ENCODE results near the gene LARP4B.

- no peak for TF ChIP-seq CTCF (IDR thresholded peaks at IDR 0.05; ENCODE audit: low read depth, low read length)
- TF ChIP-seq EZH2phosphoT487 (IDR thresholded peaks at IDR 0.05; ENCODE audit: low read depth) = no peak
These were observed 137.0 kb downstream of the LARP4B start for GRCh38 chr10:794382-794956.
